NCI-H748 (cell line): ENCODE data around the gene TAF5.
"Not testable (repeated sequence)": the region's sequence is repeated elsewhere in the genome, so short reads cannot be mapped to it uniquely, and the experiment has no call there.

ENCODE experiments used
- DNase-seq: peaks from one replicate; lab custom pipeline; 2025; ENCODE audit not compliant: unreplicated experiment; lab: John Stamatoyannopoulos, UW

TAF5 gene

GRCh38 chr10:103367782-103368518 lies at the start of gene TAF5:
Gene TAF5 (plus strand): TSS chr10:103367976. CDS start chr10:103367990, 14 bp downstream.
- peak; percentile 94 for DNase-seq

GRCh38 chr10:103327906-103328305 lies 39.9 kb upstream of the TAF5 start:
- no peak for DNase-seq

GRCh38 chr10:103333934-103334520 lies 33.7 kb upstream of the TAF5 start:
- peak; percentile 12 for DNase-seq

- no peak for DNase-seq
Measured at GRCh38 chr10:103334567-103334966, 33.2 kb upstream of the TAF5 start.

- no peak for DNase-seq
Measured at GRCh38 chr10:103336370-103336769, 31.4 kb upstream of the TAF5 start.

- DNase-seq: no peak
Measured at GRCh38 chr10:103350175-103350516, 17.6 kb upstream of the TAF5 start.

GRCh38 chr10:103350517-103351260 lies 17.1 kb upstream of the TAF5 start, which contains the start of gene PCGF6:
Gene PCGF6 (minus strand): TSS chr10:103351140. CDS start chr10:103351066, 74 bp downstream.
- peak; percentile 83 for DNase-seq

- DNase-seq: no peak
Measured at GRCh38 chr10:103353281-103353680, 14.5 kb upstream of the TAF5 start.

GRCh38 chr10:103354567-103354966 lies 13.2 kb upstream of the TAF5 start:
- not testable (repeated sequence) for DNase-seq

GRCh38 chr10:103355906-103356599 lies 11.7 kb upstream of the TAF5 start:
- no peak for DNase-seq

- DNase-seq: not testable (repeated sequence)
Measured at GRCh38 chr10:103359493-103359892, 8.3 kb upstream of the TAF5 start.

- DNase-seq: not testable (repeated sequence)
Measured at GRCh38 chr10:103360791-103361190, 7.0 kb upstream of the TAF5 start.

GRCh38 chr10:103367379-103367781 lies 396 bp upstream of the TAF5 start:
- DNase-seq: no peak

- no peak for DNase-seq
Measured at GRCh38 chr10:103373544-103373943, 5.8 kb downstream of the TAF5 start.

- no peak for DNase-seq
Measured at GRCh38 chr10:103374263-103374662, 6.5 kb downstream of the TAF5 start.

GRCh38 chr10:103382769-103383168 lies 15.0 kb downstream of the TAF5 start:
- DNase-seq: no peak

- no peak for DNase-seq
Measured at GRCh38 chr10:103394180-103394579, 26.4 kb downstream of the TAF5 start.

GRCh38 chr10:103395754-103396066 lies 27.9 kb downstream of the TAF5 start:
- DNase-seq: peak; percentile 22

- DNase-seq: peak; percentile 96
Measured at GRCh38 chr10:103396067-103396788, 28.5 kb downstream of the TAF5 start, which contains the start of the genes ATP5MK and PDCD11. Gene ATP5MK (minus strand): TSS chr10:103396475. CDS start chr10:103392457, 4,018 bp downstream. Gene PDCD11 (plus strand): TSS chr10:103396626. CDS start chr10:103398427, 1,801 bp downstream.

GRCh38 chr10:103396789-103397087 lies 29.0 kb downstream of the TAF5 start:
- no peak for DNase-seq
